Adrenal gland (tissue), 12 donors: ENCODE results near the gene NAPB. TPM values are rescaled to one million over a fixed set of nuclear protein-coding genes. Genes with fewer than 3 reads are reported as not detected.

Source experiments
- DNase-seq, 7 donors: peaks; one replicate each; pipeline ENCODE4 v3.0.0-alpha.2; 2019 to 2020
- H3K27ac ChIP-seq, 5 donors: fragments of 200-600 bp; sonication (generic) in 4 of 5; 1 replicate in 3 of 5; 2 replicates in 2 of 5; pipeline versions ENCODE4 v1.5.1 to v1.8.0; 2016 to 2020; ENCODE audit warnings: mild to moderate bottlenecking in 1 of 5
- H3K27me3 ChIP-seq: fragments of 200-600 bp; 2 replicates; pipeline ENCODE4 v1.8.0; 2021
- H3K36me3 ChIP-seq, 2 donors: fragments of 200-600 bp; replicated peaks in 1 of 2; 1 replicate in 1 of 2; 2 replicates in 1 of 2; pipeline versions ENCODE4 v1.5.1 to v1.8.0; 2018 to 2022
- H3K4me1 ChIP-seq, 2 donors: fragments of 200-600 bp; replicated peaks in 1 of 2; 1 replicate in 1 of 2; 2 replicates in 1 of 2; pipeline versions ENCODE4 v1.5.1 to v1.8.0; 2018 to 2021
- H3K4me3 ChIP-seq, 4 donors: fragments of 200-600 bp; sonication (generic) in 3 of 4; one replicate each; pipeline ENCODE4 v1.5.1; 2016 to 2018
- H3K9me3 ChIP-seq, 3 donors: fragments of 200-600 bp; sonication (generic) in 1 of 3; replicated peaks in 1 of 3; 1 replicate in 2 of 3; 2 replicates in 1 of 3; pipeline versions ENCODE4 v1.5.1 to v1.8.0; 2016 to 2021
- POLR2A ChIP-seq, 2 donors: fragments of 450-650 bp; IDR thresholded peaks; one replicate each; pipeline ENCODE4 v1.6.1; 2017; ENCODE audit warnings: antibody characterized with exemption in 2 of 2, mild to moderate bottlenecking in 2 of 2, moderate library complexity in 1 of 2
- WGBS, 4 donors: extraction: QIAGEN DNeasy Blood & Tissue Kit in 2 of 4; methylation state at CpG; one replicate each; pipeline versions ENCODE4 v1.1.5 to v1.1.7; 2013 to 2017; 5-methylcytosine and 5-hydroxymethylcytosine counted together
- intact Hi-C, 2 donors: fragments of 100-400 bp; cut with DNase I; formaldehyde crosslinking; loops; one replicate each; pipeline versions ENCODE4 v1.14.1 to v1.15.0; 2022 to 2023
- polyA plus RNA-seq, 3 donors: library from polyadenylated mRNA; stranded (reverse); fragments of 200-250 nt in 2 of 3; fragments of 350-450 nt in 1 of 3; fragmentation: Illumina TruSeq in 1 of 3; extraction: RNeasy Lipid Tissue Mini Kit (QIAGEN cat#74804) in 1 of 3; gene quantifications; one replicate each; pipeline ENCODE4 v1.2.3, GENCODE V29; 2013 to 2014
- total RNA-seq, 9 donors: library from RNA; depleted of rRNA in 4 of 9; stranded (reverse); fragments of >200 nt in 4 of 9; fragments of 120-200 nt in 1 of 9; fragmentation: NEBNext Ultra II Directional in 1 of 9; extraction: Animal tissue kit (Norgen Biotek cat#: 25700) in 1 of 9; gene quantifications; one replicate each; pipeline versions ENCODE4 v1.1.0 to v1.2.4, GENCODE V29; 2013 to 2023
- TF ChIP-seq, protein P1 (sequence below), 6 experiments: fragments of 450-650 bp in 4 of 6; fragments of 200-600 bp in 2 of 6; sonication (generic) in 1 of 6; IDR thresholded peaks; 1 replicate in 5 of 6; 2 replicates in 1 of 6; pipeline versions ENCODE4 v1.5.1 to v1.8.0; 2016 to 2021; ENCODE audit warnings: antibody characterized with exemption in 6 of 6, mild to moderate bottlenecking in 2 of 6, moderate library complexity in 1 of 6
- donor health status: healthy with polysubstance abuse.
- donor health status: Bipolar disorder and iron deficiency.
- donor health status: DM: yes; HTN: yes; CAD: no.
- donor health status: DM: no; HTN: no; CAD: no.
- donor health status: DM: no; HTN: no; CAD: no.
- donor health status: DM: yes; HTN: yes; CAD: no.

NAPB gene
- total and polyA plus RNA-seq, 12 donors = 11.8 to 27.5 (median 20.2) TPM

DNA sequence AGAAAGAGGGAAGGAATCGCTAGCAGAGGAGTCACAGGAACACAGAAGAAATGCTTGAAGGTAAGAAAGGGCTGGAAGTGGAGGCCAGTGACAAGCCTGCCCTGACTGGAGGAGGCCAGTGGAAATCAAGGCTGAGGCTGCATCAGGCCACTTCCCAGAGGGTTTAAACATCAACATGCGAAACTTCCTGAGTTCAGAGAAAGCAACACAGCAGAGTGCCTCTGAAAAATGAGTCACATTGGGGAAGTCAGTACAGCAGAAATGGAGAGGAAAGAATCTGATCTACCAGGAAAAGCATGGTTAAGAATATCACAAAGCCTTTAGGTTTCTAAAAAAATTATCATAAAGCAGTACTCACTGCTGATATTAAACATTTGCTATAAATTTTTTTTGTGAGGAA lies 23.3 kb downstream of the NAPB start:
- Histone ChIP-seq H3K27me3 (no peaks in the 10 kb centered on the region), H3K9me3 (no peaks in the 10 kb centered on the region), H3K4me3 (no peak overlapping the region), H3K4me1 (peaks cover 25 to 41% of the 10 kb centered on the region in 2 donors), H3K27ac (peak overlapping the region in 3 of 5 donors; percentile 17 to 45 (median 33)), H3K36me3 (peaks cover 0 to 21% of the 10 kb centered on the region in 2 donors)
- no peak for TF ChIP-seq POLR2A (IDR thresholded peaks at IDR 0.05)
- TF ChIP-seq, protein P1, sequence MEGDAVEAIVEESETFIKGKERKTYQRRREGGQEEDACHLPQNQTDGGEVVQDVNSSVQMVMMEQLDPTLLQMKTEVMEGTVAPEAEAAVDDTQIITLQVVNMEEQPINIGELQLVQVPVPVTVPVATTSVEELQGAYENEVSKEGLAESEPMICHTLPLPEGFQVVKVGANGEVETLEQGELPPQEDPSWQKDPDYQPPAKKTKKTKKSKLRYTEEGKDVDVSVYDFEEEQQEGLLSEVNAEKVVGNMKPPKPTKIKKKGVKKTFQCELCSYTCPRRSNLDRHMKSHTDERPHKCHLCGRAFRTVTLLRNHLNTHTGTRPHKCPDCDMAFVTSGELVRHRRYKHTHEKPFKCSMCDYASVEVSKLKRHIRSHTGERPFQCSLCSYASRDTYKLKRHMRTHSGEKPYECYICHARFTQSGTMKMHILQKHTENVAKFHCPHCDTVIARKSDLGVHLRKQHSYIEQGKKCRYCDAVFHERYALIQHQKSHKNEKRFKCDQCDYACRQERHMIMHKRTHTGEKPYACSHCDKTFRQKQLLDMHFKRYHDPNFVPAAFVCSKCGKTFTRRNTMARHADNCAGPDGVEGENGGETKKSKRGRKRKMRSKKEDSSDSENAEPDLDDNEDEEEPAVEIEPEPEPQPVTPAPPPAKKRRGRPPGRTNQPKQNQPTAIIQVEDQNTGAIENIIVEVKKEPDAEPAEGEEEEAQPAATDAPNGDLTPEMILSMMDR (IDR thresholded peaks at IDR 0.05) = no peak
- DNase-seq = no peak
- WGBS, 4 donors = 70 to 79% (median 76%) methylated on average over 2 of the region's 2 CpGs
- intact Hi-C loops = no loop called here

GRCh38 chr20:23396950-23397627 lies 24.2 kb downstream of the NAPB start:
- 44 to 62% (median 54%) methylated on average over 6 of the region's 6 CpGs for WGBS, 4 donors
- peaks cover 25 to 41% of the 10 kb centered on the region in 2 donors for H3K4me1 ChIP-seq
- peak in 2 of 7 donors; percentile 34 to 35 for DNase-seq

DNA sequence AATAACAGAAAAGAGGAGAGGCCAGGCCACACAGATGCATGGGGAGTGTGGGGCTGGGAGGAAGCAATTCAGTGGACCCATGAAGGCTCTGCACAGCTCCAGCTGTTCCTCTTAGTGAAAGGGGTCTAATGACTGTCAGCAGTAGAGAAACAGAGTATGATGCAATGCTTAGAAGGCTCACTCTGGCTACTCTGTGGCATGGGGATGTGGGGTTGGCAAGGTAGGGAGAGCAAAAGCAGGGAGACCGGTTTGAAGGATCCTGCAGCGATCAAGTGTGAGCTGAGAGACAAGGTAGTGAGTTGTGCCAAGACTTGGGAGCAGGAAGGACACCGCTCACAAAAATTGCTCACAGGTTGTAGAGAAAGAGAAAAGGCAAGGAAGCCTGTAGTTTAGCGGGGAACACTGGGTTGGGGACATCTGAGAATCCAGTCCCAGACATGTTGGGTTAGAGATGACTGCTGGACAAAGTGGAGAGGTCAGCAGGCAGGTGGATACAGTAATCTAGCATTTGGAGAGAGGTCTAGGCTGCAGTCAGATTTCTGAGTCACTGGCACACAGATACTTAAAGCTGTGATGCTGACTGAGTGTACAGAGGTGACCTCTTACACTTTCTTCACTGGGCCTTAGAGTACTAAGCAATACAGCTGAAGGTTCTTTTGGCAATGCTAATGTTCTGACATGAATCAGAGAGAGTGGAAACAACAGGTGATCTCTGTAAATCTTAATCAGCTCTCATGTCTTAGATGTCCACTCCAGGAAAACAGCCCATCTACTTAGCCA lies 27.1 kb downstream of the NAPB start:
- WGBS, 4 donors = 93 to 96% (median 96%) methylated on average over 4 of the region's 4 CpGs
- Histone ChIP-seq H3K9me3 (no peaks in the 10 kb centered on the region), H3K27me3 (no peaks in the 10 kb centered on the region), H3K4me1 (peaks cover 16 to 21% of the 10 kb centered on the region in 2 donors), H3K36me3 (peaks cover 0 to 38% of the 10 kb centered on the region in 2 donors), H3K27ac (peak overlapping the region in 2 of 5 donors; percentile 31 to 50), H3K4me3 (no peak overlapping the region)
- DNase-seq = no peak
- TF ChIP-seq POLR2A (IDR thresholded peaks at IDR 0.05) = no peak
- TF ChIP-seq, protein P1 (IDR thresholded peaks at IDR 0.05) = no peak
- intact Hi-C loops = no loop called here

More at GRCh38 chr20:23396950-23397627, 24.2 kb downstream of the NAPB start:
- peaks cover 0 to 30% of the 10 kb centered on the region in 2 donors for H3K36me3 ChIP-seq
- intact Hi-C loops = no loop called here
- no peak for TF ChIP-seq POLR2A (IDR thresholded peaks at IDR 0.05)
- TF ChIP-seq, protein P1 (IDR thresholded peaks at IDR 0.05) = no peak
- H3K9me3 ChIP-seq = no peaks in the 10 kb centered on the region
- no peak overlapping the region for H3K4me3 ChIP-seq
- H3K27ac ChIP-seq = peak overlapping the region in 3 of 5 donors; percentile 23 to 45 (median 26)
- no peaks in the 10 kb centered on the region for H3K27me3 ChIP-seq

DNA sequence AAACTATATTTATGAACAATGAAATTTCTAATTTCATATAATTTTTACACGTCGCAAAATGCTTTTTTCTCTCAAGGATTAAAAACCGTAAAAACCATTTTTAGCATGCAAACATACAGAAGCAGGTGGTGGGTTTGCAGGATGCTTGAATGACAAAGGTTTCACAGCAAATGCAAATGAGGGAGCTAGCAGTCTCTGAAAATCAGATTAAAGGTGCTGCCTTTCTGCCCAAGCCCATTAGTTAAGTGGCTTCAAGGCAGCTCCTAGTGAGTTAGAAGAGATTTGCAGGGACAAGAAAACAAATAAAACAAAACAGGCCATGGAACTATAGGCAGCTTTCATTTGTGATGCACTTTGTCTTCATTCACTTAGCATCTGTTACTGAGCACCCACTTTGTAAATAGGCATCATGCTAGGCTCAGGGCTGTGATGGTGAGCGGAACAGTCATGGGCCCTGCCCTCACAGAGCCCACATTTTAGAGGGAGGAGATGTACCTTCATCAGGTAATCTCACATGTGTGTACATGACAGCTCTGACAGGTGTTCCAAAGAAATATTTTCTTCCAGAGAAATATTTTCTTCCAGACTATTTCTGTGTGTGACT lies 29.5 kb downstream of the NAPB start:
- Histone ChIP-seq H3K4me3 (no peak overlapping the region), H3K4me1 (peaks cover 5 to 8% of the 10 kb centered on the region in 2 donors), H3K27me3 (no peaks in the 10 kb centered on the region), H3K36me3 (peaks cover 0 to 38% of the 10 kb centered on the region in 2 donors), H3K9me3 (no peaks in the 10 kb centered on the region), H3K27ac (no peak overlapping the region)
- WGBS, 4 donors = 93 to 94% (median 93%) methylated on average over 4 of the region's 4 CpGs
- TF ChIP-seq POLR2A (IDR thresholded peaks at IDR 0.05) = no peak
- TF ChIP-seq, protein P1 (IDR thresholded peaks at IDR 0.05) = no peak
- intact Hi-C loops = no loop called here
- no peak for DNase-seq
